ENCODE results near the gene TPI1. TPM values are rescaled to one million over a fixed set of nuclear protein-coding genes. Genes with fewer than 3 reads are reported as not detected.

TPI1 gene
- total RNA-seq, 4 donors from 2014 or later: 189 to 346 (median 282) TPM

GRCh38 chr12:6846316-6846869 lies 20.9 kb upstream of the TPI1 start:
- 84 to 85% methylated on average over 7 of the region's 7 CpGs for WGBS, 2 donors
- Histone ChIP-seq H3K9me3 (no peaks in the 10 kb centered on the region), H3K4me1 (peaks cover 0 to 7% (median 3%) of the 10 kb centered on the region in 4 donors), H3K36me3 (peaks cover 0 to 79% (median 0%) of the 10 kb centered on the region in 3 donors), H3K4me3 (no peak overlapping the region), H3K27me3 (no peaks in the 10 kb centered on the region), H3K27ac (no peak overlapping the region)
- no peak for DNase-seq (ENCODE audit: low spot score in 2 of 2)
- TF ChIP-seq EP300 (IDR thresholded peaks at IDR 0.05) (no peak), CTCF (IDR thresholded peaks at IDR 0.05) (no peak), POLR2A (IDR thresholded peaks at IDR 0.05) (no peak)

GRCh38 chr12:6847676-6848075 lies 19.7 kb upstream of the TPI1 start:
- H3K4me1 ChIP-seq: peaks cover 0 to 8% (median 3%) of the 10 kb centered on the region in 4 donors
- TF ChIP-seq EP300 (IDR thresholded peaks at IDR 0.05) (no peak), POLR2A (IDR thresholded peaks at IDR 0.05) (no peak), CTCF (IDR thresholded peaks at IDR 0.05) (no peak)
- no peak overlapping the region for H3K27ac ChIP-seq
- H3K36me3 ChIP-seq: peaks cover 0 to 67% (median 0%) of the 10 kb centered on the region in 3 donors
- no peaks in the 10 kb centered on the region for H3K27me3 ChIP-seq
- WGBS, 2 donors: 93 to 98% methylated on average over 2 of the region's 2 CpGs
- no peak for DNase-seq (ENCODE audit: low spot score in 2 of 2)
- no peak overlapping the region for H3K4me3 ChIP-seq
- H3K9me3 ChIP-seq: no peaks in the 10 kb centered on the region

- Histone ChIP-seq H3K4me3 (no peak overlapping the region), H3K4me1 (peaks cover 0 to 23% (median 14%) of the 10 kb centered on the region in 4 donors), H3K9me3 (no peaks in the 10 kb centered on the region), H3K27me3 (no peaks in the 10 kb centered on the region), H3K27ac (no peak overlapping the region), H3K36me3 (peaks cover 0 to 49% (median 0%) of the 10 kb centered on the region in 3 donors)
- no peak for DNase-seq (ENCODE audit: low spot score in 2 of 2)
- WGBS, 2 donors: 78 to 90% methylated on average over 2 of the region's 2 CpGs
- no peak for TF ChIP-seq POLR2A (IDR thresholded peaks at IDR 0.05)
- TF ChIP-seq CTCF (IDR thresholded peaks at IDR 0.05): no peak
- TF ChIP-seq EP300 (IDR thresholded peaks at IDR 0.05): no peak
Observed at GRCh38 chr12:6849427-6849826, 17.9 kb upstream of the TPI1 start.

- Histone ChIP-seq H3K36me3 (peaks cover 0 to 47% (median 0%) of the 10 kb centered on the region in 3 donors), H3K9me3 (no peaks in the 10 kb centered on the region), H3K27ac (no peak overlapping the region), H3K27me3 (no peaks in the 10 kb centered on the region), H3K4me3 (no peak overlapping the region), H3K4me1 (peaks cover 0 to 23% (median 14%) of the 10 kb centered on the region in 4 donors)
- WGBS, 2 donors: 73% methylated on average over 7 to 10 of the region's 10 CpGs
- no peak for TF ChIP-seq POLR2A (IDR thresholded peaks at IDR 0.05)
- TF ChIP-seq EP300 (IDR thresholded peaks at IDR 0.05): no peak
- no peak for TF ChIP-seq CTCF (IDR thresholded peaks at IDR 0.05)
- no peak for DNase-seq (ENCODE audit: low spot score in 2 of 2)
Observed at GRCh38 chr12:6849976-6850560, 17.3 kb upstream of the TPI1 start.

GRCh38 chr12:6850796-6851152 lies 16.6 kb upstream of the TPI1 start:
- H3K27me3 ChIP-seq: no peaks in the 10 kb centered on the region
- H3K9me3 ChIP-seq: no peaks in the 10 kb centered on the region
- H3K4me1 ChIP-seq: peaks cover 0 to 23% (median 14%) of the 10 kb centered on the region in 4 donors
- H3K4me3 ChIP-seq: peak overlapping the region; percentile 62 to 84 (median 67)
- H3K36me3 ChIP-seq: peaks cover 0 to 45% (median 0%) of the 10 kb centered on the region in 3 donors
- DNase-seq (ENCODE audit: low spot score in 2 of 2): no peak
- peak overlapping the region in 3 of 4 donors; percentile 55 to 99 (median 94) for H3K27ac ChIP-seq
- no peak for TF ChIP-seq EP300 (IDR thresholded peaks at IDR 0.05)
- TF ChIP-seq POLR2A (IDR thresholded peaks at IDR 0.05): no peak
- no peak for TF ChIP-seq CTCF (IDR thresholded peaks at IDR 0.05)
- 29 to 36% methylated on average over 16 of the region's 16 CpGs for WGBS, 2 donors
